Dendritic cell treated with granulocyte-macrophage colony-stimulating factor and Interleukin-4, amounts not matched to agents 40 ng/mL and 50 ng/mL, for 4 days (primary cell): ENCODE measurements around the gene TCTN2.

Source experiments
- H3K27ac Mint-ChIP-seq: one replicate; pipeline ENCODE4 v1.8.0; 2022; ENCODE audit warnings: mild to moderate bottlenecking, mixed read lengths
- H3K27me3 Mint-ChIP-seq: one replicate; pipeline ENCODE4 v1.8.0; 2022; ENCODE audit warnings: mild to moderate bottlenecking, mixed read lengths
- H3K36me3 Mint-ChIP-seq: one replicate; pipeline ENCODE4 v1.8.0; 2022; ENCODE audit warnings: low read depth, mixed read lengths
- H3K4me1 Mint-ChIP-seq: one replicate; pipeline ENCODE4 v1.8.0; 2022; ENCODE audit warnings: low read depth, mixed read lengths
- H3K4me3 Mint-ChIP-seq: one replicate; pipeline ENCODE4 v1.8.0; 2022; ENCODE audit warnings: mild to moderate bottlenecking, moderate library complexity, mixed read lengths
- H3K9me3 Mint-ChIP-seq: one replicate; pipeline ENCODE4 v1.8.0; 2022; ENCODE audit warnings: mixed read lengths
- intact Hi-C: fragments of 100-400 bp; cut with micrococcal nuclease; formaldehyde crosslinking; loops from one replicate; pipeline ENCODE4 v1.15.0; 2022

Gene TCTN2

DNA sequence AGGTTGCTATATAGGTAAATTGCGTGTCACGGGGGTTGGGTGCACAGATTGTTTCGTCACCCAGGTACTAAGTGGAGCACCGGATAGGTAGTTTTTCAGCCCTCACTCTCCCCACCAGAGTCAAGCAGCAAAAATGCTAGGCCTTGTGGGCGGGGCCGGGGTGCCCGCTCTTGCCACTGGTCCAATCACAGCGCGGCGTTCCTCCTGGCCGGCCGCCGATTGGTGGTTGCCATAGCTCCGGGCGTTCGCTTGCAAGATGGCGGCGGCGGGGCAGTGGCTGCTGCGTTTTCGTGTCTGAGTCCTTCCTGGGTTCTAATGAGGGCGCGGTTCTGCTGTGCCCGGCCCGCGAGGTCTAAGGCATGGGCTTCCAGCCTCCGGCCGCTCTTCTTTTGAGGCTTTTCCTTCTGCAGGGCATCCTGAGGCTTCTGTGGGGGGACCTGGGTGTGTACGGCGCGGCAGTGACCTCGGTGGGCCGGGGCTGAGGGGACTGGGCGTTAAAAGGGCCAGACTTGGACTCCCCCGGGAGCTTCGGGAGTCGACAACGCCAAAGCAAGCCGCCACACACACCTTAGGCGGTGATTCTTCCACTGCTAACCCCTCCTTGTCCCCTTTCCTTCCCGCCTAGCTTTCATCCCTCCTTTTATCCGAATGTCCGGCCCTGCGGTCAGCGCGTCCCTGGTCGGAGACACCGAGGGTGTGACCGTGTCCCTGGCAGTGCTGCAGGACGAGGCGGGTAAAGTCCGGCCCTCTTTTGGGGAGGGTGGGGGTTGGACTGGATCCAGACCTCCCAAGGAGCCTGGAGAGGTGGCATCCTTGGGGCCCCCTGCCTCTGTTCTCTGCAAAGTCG lies at the start of gene TCTN2:
Gene TCTN2 (plus strand): TSS at position 232 of the 847 bp plus-strand sequence. CDS start 128 bp downstream, at position 360.
- H3K36me3 Mint-ChIP-seq: peaks cover 4% of the 10 kb centered on the region
- peak within 1 kb of the TSS; percentile 89 for H3K4me3 Mint-ChIP-seq
- H3K27ac Mint-ChIP-seq: peak within 1 kb of the TSS; percentile 63
- no peaks in the 10 kb centered on the region for H3K9me3 Mint-ChIP-seq
- intact Hi-C loops: no loop called here
- H3K4me1 Mint-ChIP-seq: no peaks in the 10 kb centered on the region
- no peaks in the 10 kb centered on the region for H3K27me3 Mint-ChIP-seq

- intact Hi-C loops: no loop called here
- Mint-ChIP-seq H3K27ac (no peak overlapping the region), H3K4me3 (no peak overlapping the region), H3K9me3 (no peaks in the 10 kb centered on the region), H3K36me3 (peaks cover 99% of the 10 kb centered on the region), H3K27me3 (no peaks in the 10 kb centered on the region), H3K4me1 (no peaks in the 10 kb centered on the region)
Measured at GRCh38 chr12:123621619-123622530, 49.0 kb upstream of the TCTN2 start.

DNA sequence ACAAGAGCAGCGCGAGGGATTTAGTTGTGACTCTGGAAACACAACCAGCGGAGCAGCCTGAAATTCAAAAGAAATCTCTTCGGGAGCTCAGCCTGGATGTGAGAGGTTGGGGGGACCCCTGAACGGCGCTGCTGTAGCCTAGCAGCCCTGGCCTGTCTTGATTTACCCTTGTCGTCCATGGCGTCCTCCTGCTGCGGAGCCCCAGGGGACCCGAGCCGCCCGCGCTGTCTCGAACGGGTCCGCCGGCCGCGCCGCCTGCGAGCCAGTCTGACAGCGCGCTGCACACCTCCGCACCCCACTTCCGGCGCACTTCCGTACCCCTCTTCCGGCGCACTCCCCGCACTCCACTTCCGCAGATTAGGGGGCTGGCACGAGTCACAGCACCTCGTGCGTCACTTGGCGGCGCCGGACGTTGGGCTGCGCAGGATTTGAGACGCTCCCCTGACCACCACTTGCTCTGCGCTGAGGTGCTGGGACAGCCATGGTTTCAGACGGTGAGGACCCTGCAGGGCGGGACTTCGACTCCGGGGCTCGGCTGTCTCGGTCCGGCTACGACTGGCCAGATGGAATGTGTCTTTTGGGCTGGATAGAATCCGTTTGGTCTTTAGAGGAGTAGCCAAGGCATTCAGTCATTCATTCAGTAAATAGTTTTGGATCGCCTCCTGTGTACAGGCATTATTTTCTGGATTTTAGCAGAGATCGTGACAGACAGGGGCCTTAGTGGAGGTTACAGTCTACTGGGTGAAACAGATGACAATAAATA lies 37.4 kb upstream of the TCTN2 start, which contains the start of the genes EIF2B1 and GTF2H3:
Gene EIF2B1 (minus strand): TSS at position 308 of the 763 bp plus-strand sequence. CDS start 129 bp downstream, at position 179.
Gene GTF2H3 (plus strand): TSS at position 451 of the 763 bp plus-strand sequence. CDS start 31 bp downstream, at position 482.
- Mint-ChIP-seq H3K27me3 (no peaks in the 10 kb centered on the region), H3K36me3 (peaks cover 55% of the 10 kb centered on the region), H3K9me3 (no peaks in the 10 kb centered on the region), H3K4me3 (peak within 1 kb of the TSS; percentile 96), H3K4me1 (peaks cover 20% of the 10 kb centered on the region), H3K27ac (peak within 1 kb of the TSS; percentile 98)
- intact Hi-C loops: loop anchor here (1.0 kb wide), 1 partner anchor 32 kb away; no protein-coding TSS in a partner anchor

DNA sequence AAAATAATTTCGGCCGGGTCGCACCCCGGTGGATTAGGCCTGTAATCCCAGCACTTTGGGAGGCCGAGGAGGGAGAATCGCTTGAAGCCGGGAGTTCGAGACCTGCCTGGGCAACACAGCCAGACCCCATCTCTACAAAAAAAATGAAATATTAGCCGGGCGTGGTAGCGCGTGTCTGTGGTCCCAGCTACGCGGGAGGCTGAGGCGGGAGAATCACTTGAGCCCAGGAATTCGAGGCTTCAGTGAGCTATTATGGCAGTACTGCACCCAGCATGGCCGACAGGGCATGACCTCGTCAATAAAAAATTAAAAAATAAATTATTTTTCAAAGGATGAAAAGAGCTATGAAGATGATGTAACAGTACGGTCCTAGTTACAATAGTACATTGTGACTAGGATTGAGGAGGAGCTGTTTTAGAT lies 36.8 kb upstream of the TCTN2 start:
- Mint-ChIP-seq H3K27ac (peak overlapping the region; percentile 98), H3K9me3 (no peaks in the 10 kb centered on the region), H3K36me3 (peaks cover 49% of the 10 kb centered on the region), H3K27me3 (no peaks in the 10 kb centered on the region), H3K4me3 (peak overlapping the region; percentile 96), H3K4me1 (peaks cover 20% of the 10 kb centered on the region)
- intact Hi-C loops: no loop called here

- Mint-ChIP-seq H3K4me1 (no peaks in the 10 kb centered on the region), H3K27me3 (no peaks in the 10 kb centered on the region), H3K36me3 (peaks cover 86% of the 10 kb centered on the region), H3K27ac (no peak overlapping the region), H3K4me3 (no peak overlapping the region), H3K9me3 (no peaks in the 10 kb centered on the region)
- intact Hi-C loops: no loop called here
Measured at GRCh38 chr12:123643911-123644310, 27.0 kb upstream of the TCTN2 start.

DNA sequence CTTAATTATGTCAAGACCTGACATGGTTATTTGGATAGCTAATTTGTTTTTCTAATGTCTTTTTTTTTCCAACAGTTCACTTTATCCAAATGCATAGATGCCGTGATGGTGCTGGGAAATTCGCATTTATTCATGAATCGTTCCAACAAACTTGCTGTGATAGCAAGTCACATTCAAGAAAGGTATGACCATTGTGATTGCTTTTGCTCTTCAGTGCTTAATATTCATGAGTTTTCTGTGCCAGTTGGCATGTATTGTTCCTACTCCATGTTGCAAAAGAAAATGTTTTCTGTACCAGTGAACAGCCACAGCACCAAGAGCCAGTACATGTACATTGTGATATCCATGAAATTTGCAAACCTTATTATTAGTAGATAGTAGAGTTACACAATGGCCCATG lies 25.5 kb upstream of the TCTN2 start:
- no peaks in the 10 kb centered on the region for H3K9me3 Mint-ChIP-seq
- H3K27ac Mint-ChIP-seq: no peak overlapping the region
- no peak overlapping the region for H3K4me3 Mint-ChIP-seq
- no peaks in the 10 kb centered on the region for H3K4me1 Mint-ChIP-seq
- intact Hi-C loops: no loop called here
- peaks cover 88% of the 10 kb centered on the region for H3K36me3 Mint-ChIP-seq
- no peaks in the 10 kb centered on the region for H3K27me3 Mint-ChIP-seq

DNA sequence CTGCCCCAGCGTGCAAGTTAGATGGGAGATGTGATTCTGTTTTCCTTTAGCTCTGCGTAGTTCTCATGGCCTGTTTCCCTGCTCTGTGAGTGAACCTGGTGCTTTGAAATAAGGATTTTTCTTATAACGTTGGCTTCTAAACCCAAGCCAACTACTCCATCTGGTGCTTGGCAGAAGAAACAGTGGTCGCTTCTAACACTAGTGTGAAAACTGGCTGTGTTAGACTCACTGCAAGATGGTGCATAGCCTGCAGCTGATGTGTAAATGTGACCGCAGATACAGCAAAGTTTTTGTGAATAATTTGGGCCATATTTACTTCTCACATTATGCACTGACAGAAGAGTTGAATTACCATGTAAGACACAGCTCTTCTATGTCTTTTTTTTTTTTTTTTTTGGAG lies 25.0 kb upstream of the TCTN2 start:
- H3K4me1 Mint-ChIP-seq: no peaks in the 10 kb centered on the region
- H3K9me3 Mint-ChIP-seq: no peaks in the 10 kb centered on the region
- H3K36me3 Mint-ChIP-seq: peaks cover 88% of the 10 kb centered on the region
- no peaks in the 10 kb centered on the region for H3K27me3 Mint-ChIP-seq
- no peak overlapping the region for H3K4me3 Mint-ChIP-seq
- no peak overlapping the region for H3K27ac Mint-ChIP-seq
- intact Hi-C loops: no loop called here

- Mint-ChIP-seq H3K4me3 (no peak overlapping the region), H3K27ac (no peak overlapping the region), H3K36me3 (peaks cover 85% of the 10 kb centered on the region), H3K4me1 (no peaks in the 10 kb centered on the region), H3K27me3 (no peaks in the 10 kb centered on the region), H3K9me3 (no peaks in the 10 kb centered on the region)
- intact Hi-C loops: no loop called here
Measured at GRCh38 chr12:123648401-123648800, 22.5 kb upstream of the TCTN2 start.

DNA sequence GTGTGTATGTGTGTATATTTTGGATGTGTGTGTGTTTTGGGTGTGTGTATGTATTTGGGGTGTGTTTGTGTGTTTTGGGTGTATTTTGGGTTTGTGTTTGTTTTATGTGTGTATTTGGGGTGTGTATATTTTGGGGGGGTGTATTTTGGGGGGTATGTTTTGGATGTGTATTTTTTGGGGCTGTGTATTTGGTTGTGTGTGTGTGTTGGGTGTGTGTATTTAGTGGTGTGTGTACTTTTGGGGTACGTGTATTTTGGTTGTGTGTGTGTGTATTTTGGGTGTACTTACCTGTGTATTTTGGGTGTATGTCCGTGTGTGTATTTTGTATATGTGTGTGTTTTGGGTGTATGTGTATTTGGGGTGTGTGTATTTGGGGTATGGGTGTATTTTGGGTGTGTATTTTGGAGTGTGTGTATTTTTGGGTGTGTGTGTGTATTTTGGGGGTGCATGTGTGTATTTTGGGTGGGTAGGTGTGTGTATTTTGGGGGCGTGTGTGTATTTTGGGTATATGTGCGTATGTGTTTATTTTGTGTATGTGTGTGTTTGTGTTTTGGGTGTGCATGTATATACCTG lies 16.7 kb upstream of the TCTN2 start:
- no peak overlapping the region for H3K4me3 Mint-ChIP-seq
- no peaks in the 10 kb centered on the region for H3K27me3 Mint-ChIP-seq
- no peak overlapping the region for H3K27ac Mint-ChIP-seq
- intact Hi-C loops: no loop called here
- H3K36me3 Mint-ChIP-seq: peaks cover 77% of the 10 kb centered on the region
- H3K4me1 Mint-ChIP-seq: no peaks in the 10 kb centered on the region
- H3K9me3 Mint-ChIP-seq: no peaks in the 10 kb centered on the region

DNA sequence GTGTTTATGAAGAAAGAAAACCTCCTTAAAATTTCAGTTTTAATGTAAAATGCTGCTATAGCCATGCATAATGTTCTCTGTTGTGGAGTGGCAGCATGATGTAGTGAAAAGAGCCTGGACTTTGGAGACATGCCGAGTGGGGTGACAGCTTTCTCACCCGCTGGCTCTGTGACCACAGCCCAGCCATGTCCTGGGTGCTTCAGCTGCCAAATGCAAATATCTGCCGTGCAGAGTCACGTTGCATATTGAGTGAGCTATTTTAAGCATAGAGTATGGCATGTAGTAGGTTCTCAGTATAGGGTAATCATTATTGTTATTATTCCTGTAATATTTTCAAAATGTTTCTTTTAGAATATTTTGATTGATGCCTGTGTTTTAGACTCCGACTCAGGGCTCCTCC lies 15.5 kb upstream of the TCTN2 start:
- Mint-ChIP-seq H3K36me3 (peaks cover 77% of the 10 kb centered on the region), H3K4me3 (no peak overlapping the region), H3K27me3 (no peaks in the 10 kb centered on the region), H3K9me3 (no peaks in the 10 kb centered on the region), H3K27ac (no peak overlapping the region), H3K4me1 (no peaks in the 10 kb centered on the region)
- intact Hi-C loops: no loop called here

DNA sequence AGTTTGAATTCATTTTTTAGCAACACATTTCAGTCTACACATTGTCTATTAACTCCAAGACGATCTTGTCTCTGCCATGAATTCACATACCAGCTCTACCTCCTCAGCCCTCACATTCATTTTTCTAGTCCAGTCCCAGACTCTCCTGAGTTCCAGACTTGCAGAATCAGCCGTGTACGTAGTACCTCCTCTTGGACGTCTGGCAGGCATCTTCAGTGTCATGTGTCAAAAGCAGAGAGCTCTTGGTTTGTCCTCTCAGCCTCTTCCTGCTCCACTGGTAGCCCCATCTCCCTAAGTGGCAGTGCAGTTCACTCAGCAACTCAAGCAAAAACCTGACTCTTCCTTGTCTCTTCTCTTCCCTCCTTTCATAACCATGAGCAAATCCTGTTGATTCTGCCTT lies 14.5 kb upstream of the TCTN2 start:
- Mint-ChIP-seq H3K4me3 (no peak overlapping the region), H3K4me1 (no peaks in the 10 kb centered on the region), H3K36me3 (peaks cover 67% of the 10 kb centered on the region), H3K27ac (no peak overlapping the region), H3K27me3 (no peaks in the 10 kb centered on the region), H3K9me3 (no peaks in the 10 kb centered on the region)
- intact Hi-C loops: no loop called here

DNA sequence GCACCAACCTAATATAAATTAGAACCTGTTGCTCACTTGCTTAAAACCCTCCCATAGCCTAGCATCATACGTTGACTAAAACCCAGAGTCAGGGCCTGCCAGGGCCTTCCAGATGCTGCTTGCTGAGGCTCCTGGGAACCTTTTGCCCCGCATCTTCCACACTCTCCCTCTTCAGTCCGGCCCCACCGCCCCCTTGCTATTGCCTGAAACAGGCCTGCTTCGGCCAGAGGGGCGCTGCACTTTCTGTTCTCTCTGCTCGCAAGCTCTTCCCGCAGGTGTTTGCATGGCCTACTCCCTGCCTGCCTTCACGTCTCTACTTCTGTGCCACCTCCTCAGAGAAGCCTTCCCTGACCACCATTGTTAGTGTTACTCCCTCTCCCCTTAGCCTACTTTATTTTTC lies 13.7 kb upstream of the TCTN2 start:
- H3K36me3 Mint-ChIP-seq: peaks cover 59% of the 10 kb centered on the region
- no peaks in the 10 kb centered on the region for H3K4me1 Mint-ChIP-seq
- H3K27ac Mint-ChIP-seq: no peak overlapping the region
- H3K27me3 Mint-ChIP-seq: no peaks in the 10 kb centered on the region
- no peaks in the 10 kb centered on the region for H3K9me3 Mint-ChIP-seq
- H3K4me3 Mint-ChIP-seq: no peak overlapping the region
- intact Hi-C loops: no loop called here

- intact Hi-C loops: no loop called here
- no peak overlapping the region for H3K4me3 Mint-ChIP-seq
- peaks cover 48% of the 10 kb centered on the region for H3K36me3 Mint-ChIP-seq
- no peaks in the 10 kb centered on the region for H3K27me3 Mint-ChIP-seq
- H3K27ac Mint-ChIP-seq: no peak overlapping the region
- H3K9me3 Mint-ChIP-seq: no peaks in the 10 kb centered on the region
- no peaks in the 10 kb centered on the region for H3K4me1 Mint-ChIP-seq
Measured at GRCh38 chr12:123659996-123660727, 10.8 kb upstream of the TCTN2 start.
